Suprapubic skin (tissue), 3 donors: ENCODE measurements around the gene EEPD1.
"Not testable (repeated sequence)": the region's sequence is repeated elsewhere in the genome, so short reads cannot be mapped to it uniquely, and the experiment has no call there.

ENCODE experiments used
- CTCF ChIP-seq, 2 donors: fragments of 200-600 bp in 1 of 2; fragments of 450-650 bp in 1 of 2; sonication (generic) in 1 of 2; IDR thresholded peaks; one replicate each; pipeline ENCODE4 v1.5.1; 2016 to 2019; ENCODE audit warnings: antibody characterized with exemption in 2 of 2, mild to moderate bottlenecking in 1 of 2, moderate library complexity in 1 of 2
- EP300 ChIP-seq: sonication (generic); formaldehyde crosslinking; IDR thresholded peaks from one replicate; pipeline ENCODE4 v1.6.1; 2017; ENCODE audit warnings: antibody characterized with exemption
- POLR2A ChIP-seq, 2 donors: fragments of 450-650 bp; IDR thresholded peaks; one replicate each; pipeline ENCODE4 v1.6.1; 2017; ENCODE audit warnings: antibody characterized with exemption in 2 of 2, mild to moderate bottlenecking in 2 of 2, moderate library complexity in 2 of 2

GRCh38 chr7:36258510-36259259, 105.6 kb downstream of the EEPD1 start:
- not testable (repeated sequence) for TF ChIP-seq POLR2A (IDR thresholded peaks at IDR 0.05); CTCF (IDR thresholded peaks at IDR 0.05); EP300
